K562 (cell line): ENCODE results near the gene OR52B6. TPM values are rescaled to one million over a fixed set of nuclear protein-coding genes. Genes with fewer than 3 reads are reported as not detected.

Source experiments
- ATAC-seq: fragments of 200-7000 bp; cut with Tn5 transposase; 3 replicates; pipeline ENCODE4 v1.9.1; 2020; ENCODE audit warnings: moderate library complexity
- BruUV-seq: library from RNA; stranded (reverse); fragments of 400-500 nt; replicated peaks from 2 replicates; lab custom pipeline; 2021; lab: Mats Ljungman, UMichigan
- CTCF ChIA-PET: fragments of 300-600 bp; formaldehyde crosslinking; extraction: SDS; loops from one replicate; lab custom pipeline; 2021; ENCODE audit warnings: low intra/inter-chr PET ratio; lab: Yijun Ruan, JAX
- POLR2A ChIA-PET: fragments of 300-600, 350-650 bp; sonication (Branson Sonifier 250); formaldehyde crosslinking; extraction: SDS; loops from one replicate; lab custom pipeline; 2021; ENCODE audit warnings: antibody characterized with exemption, inconsistent platforms; lab: Yijun Ruan, JAX
- DNase-seq, 4 experiments: peaks; one replicate each; pipeline versions ENCODE4 v3.0.0 to v3.0.0-alpha.2; 2011 to 2018; ENCODE audit warnings: low spot score in 3 of 4, mixed read lengths in 3 of 4; ENCODE audit errors: extremely low read depth in 1 of 4
- FAIRE-seq: peaks from 2 replicates; lab custom pipeline; 2011; peaks lifted over from hg19 to GRCh38; lab: Jason Lieb, UNC
- H2AFZ ChIP-seq: 2 replicates; pipeline ENCODE4 v1.6.0; 2011; ENCODE audit warnings: low read depth, low read length, control low read depth, inconsistent platforms
- H3K27ac ChIP-seq: fragments of 200-600 bp; 3 replicates; pipeline ENCODE4 v1.8.0; 2011; ENCODE audit warnings: low read depth, mild to moderate bottlenecking, control low read depth, inconsistent platforms, low read length, moderate library complexity, mixed read lengths; ENCODE audit errors: extremely low read depth
- H3K27me3 ChIP-seq, 2 experiments: fragments of 300-600 bp in 1 of 2; 2 replicates in 1 of 2; 3 replicates in 1 of 2; pipeline versions ENCODE4 v1.6.0 to v1.8.0; 2011; ENCODE audit warnings: inconsistent platforms in 2 of 2, low read length in 2 of 2, mild to moderate bottlenecking in 1 of 2, mixed read lengths in 1 of 2, moderate library complexity in 1 of 2; ENCODE audit not compliant: control insufficient read depth in 2 of 2, insufficient read depth in 2 of 2
- H3K36me3 ChIP-seq: fragments of 300-600 bp; 3 replicates; pipeline ENCODE4 v1.8.0; 2011; ENCODE audit warnings: mild to moderate bottlenecking, low read length, inconsistent platforms; ENCODE audit not compliant: control insufficient read depth, insufficient read depth
- H3K4me1 ChIP-seq, 2 experiments: fragments of 200-600 bp in 1 of 2; replicated peaks in 1 of 2; 2 replicates in 1 of 2; 3 replicates in 1 of 2; pipeline versions ENCODE4 v1.5.1 to v1.8.0; 2011; ENCODE audit warnings: inconsistent platforms in 2 of 2, low read length in 2 of 2, mild to moderate bottlenecking in 1 of 2, mixed read lengths in 1 of 2, moderate library complexity in 1 of 2; ENCODE audit not compliant: control insufficient read depth in 2 of 2, insufficient read depth in 2 of 2
- H3K4me2 ChIP-seq: 2 replicates; pipeline ENCODE4 v1.6.1; 2011; ENCODE audit warnings: low read length, control low read depth, inconsistent platforms, mixed read lengths; ENCODE audit not compliant: insufficient read depth
- H3K4me3 ChIP-seq: fragments of 200-600 bp; sonication (generic), shearing (Covaris generic); 2 replicates; pipeline ENCODE4 v1.5.1; 2016; ENCODE audit warnings: control low read depth, inconsistent platforms
- H3K79me2 ChIP-seq: fragments of 200-600 bp; 3 replicates; pipeline ENCODE4 v1.8.0; 2011; ENCODE audit warnings: low read length, inconsistent platforms; ENCODE audit not compliant: control insufficient read depth, insufficient read depth
- H3K9ac ChIP-seq, 2 experiments: 2 replicates each; pipeline versions ENCODE4 v1.6.0 to v1.6.1; 2011; ENCODE audit warnings: low read depth in 2 of 2, low read length in 2 of 2, control low read depth in 1 of 2, inconsistent platforms in 1 of 2, mild to moderate bottlenecking in 1 of 2, mixed read lengths in 1 of 2; ENCODE audit not compliant: insufficient read depth in 1 of 2
- H3K9me1 ChIP-seq: one replicate; pipeline ENCODE4 v1.6.0; 2011; ENCODE audit warnings: inconsistent platforms, mild to moderate bottlenecking, low read length, moderate library complexity; ENCODE audit not compliant: control insufficient read depth, insufficient read depth
- H3K9me3 ChIP-seq: replicated peaks from 2 replicates; pipeline ENCODE4 v1.5.1; 2011; ENCODE audit warnings: low read depth, low read length, inconsistent platforms; ENCODE audit not compliant: control insufficient read depth, insufficient read depth
- H4K20me1 ChIP-seq: replicated peaks from 2 replicates; pipeline ENCODE4 v1.6.1; 2011; ENCODE audit warnings: low read length, inconsistent platforms, mixed read lengths; ENCODE audit not compliant: control insufficient read depth, insufficient read depth
- C11orf30 ChIP-seq: fragments of 450-650 bp; IDR thresholded peaks from 2 replicates; pipeline ENCODE4 v1.6.1; 2016; ENCODE audit warnings: low read depth, mild to moderate bottlenecking
- EP400 ChIP-seq: fragments of 450-650 bp; IDR thresholded peaks from 2 replicates; pipeline ENCODE4 v1.6.1; 2017; ENCODE audit warnings: antibody characterized with exemption, mild to moderate bottlenecking, moderate library complexity
- ETS2 ChIP-seq: IDR thresholded peaks from 2 replicates; pipeline ENCODE4 v1.6.1; 2016; ENCODE audit warnings: borderline replicate concordance, missing genetic modification characterization, mild to moderate bottlenecking, moderate library complexity, missing compliant biosample characterization; ENCODE audit not compliant: poor library complexity, severe bottlenecking
- EWSR1 ChIP-seq: fragments of 450-650 bp; IDR thresholded peaks from 2 replicates; pipeline ENCODE4 v1.6.1; 2018; ENCODE audit warnings: borderline replicate concordance, mild to moderate bottlenecking, low read depth, moderate library complexity; ENCODE audit not compliant: partially characterized antibody
- EZH2 ChIP-seq: IDR thresholded peaks from 2 replicates; pipeline ENCODE4 v1.6.1; 2012; ENCODE audit warnings: low read depth, mild to moderate bottlenecking, inconsistent platforms, low read length, borderline replicate concordance
- FOS ChIP-seq: IDR thresholded peaks from 3 replicates; pipeline ENCODE4 v1.6.1; 2011; ENCODE audit not compliant: insufficient read length; ENCODE audit errors: extremely low read depth
- MAFG ChIP-seq: fragments of 450-650 bp; conservative IDR thresholded peaks from 2 replicates; pipeline ENCODE4 v1.6.1; 2016; ENCODE audit warnings: missing genetic modification characterization, missing compliant biosample characterization
- NFE2L1 ChIP-seq: fragments of 450-650 bp; IDR thresholded peaks from 2 replicates; pipeline ENCODE4 v1.6.1; 2016; ENCODE audit warnings: missing genetic modification characterization, low read depth, mild to moderate bottlenecking, missing compliant biosample characterization, moderate library complexity, borderline replicate concordance
- POLR2A ChIP-seq: fragments of 450-650 bp; conservative IDR thresholded peaks from 2 replicates; pipeline ENCODE4 v1.6.1; 2016
- RB1 ChIP-seq: fragments of 450-650 bp; IDR thresholded peaks from 2 replicates; pipeline ENCODE4 v1.6.1; 2017; ENCODE audit warnings: low read depth, mild to moderate bottlenecking
- ZNF316 ChIP-seq: fragments of 450-650 bp; IDR thresholded peaks from 2 replicates; pipeline ENCODE4 v1.6.1; 2016
- ZNF431 ChIP-seq: sonication (generic); formaldehyde crosslinking; IDR thresholded peaks from 2 replicates; pipeline ENCODE4 v1.8.0; 2022; ENCODE audit warnings: mild to moderate bottlenecking, missing genetic modification reagents
- in situ Hi-C: fragments of 300-500 bp; cut with MboI; formaldehyde crosslinking; loops from 4 replicates; pipeline ENCODE4 v1.15.0; 2018; ENCODE audit warnings: inconsistent platforms, mixed read lengths
- intact Hi-C: fragments of 100-400 bp; cut with micrococcal nuclease; formaldehyde crosslinking; loops from 2 replicates; pipeline ENCODE4 v1.14.2; 2022
- polyA plus RNA-seq, 8 experiments: library from polyadenylated mRNA; depleted of rRNA in 4 of 8; stranded (reverse) in 5 of 8; unstranded in 3 of 8; fragments of >200 nt; fragmentation: Nextera tagmentation in 2 of 8; fragmentation: Illumina TruSeq in 1 of 8; extraction: Ambion mirVana in 2 of 8; extraction: Trizol in 1 of 8; gene quantifications; 2 replicates each; pipeline versions ENCODE4 v1.2.1 to v1.2.3, GENCODE V29; 2011 to 2014; ENCODE audit warnings: inconsistent platforms in 1 of 8, missing spikeins in 1 of 8
- total RNA-seq, 7 experiments: library from RNA; depleted of rRNA in 6 of 7; stranded (reverse); fragments of >200 nt in 6 of 7; fragmentation: Illumina TruSeq in 2 of 7; extraction: Trizol in 2 of 7; gene quantifications; 2 replicates each; pipeline versions ENCODE4 v1.2.1 to v1.2.3, GENCODE V29; 2011 to 2021; ENCODE audit warnings: low replicate concordance in 1 of 7
- TF ChIP-seq, protein P1 (sequence below): fragments of 450-650 bp; IDR thresholded peaks from 2 replicates; pipeline ENCODE4 v1.6.1; 2016; ENCODE audit warnings: low read depth, mild to moderate bottlenecking, moderate library complexity
- TF ChIP-seq, protein P2 (sequence below): fragments of 450-650 bp; conservative IDR thresholded peaks from 2 replicates; pipeline ENCODE4 v1.6.1; 2016; ENCODE audit warnings: missing genetic modification characterization, low read depth, mild to moderate bottlenecking, control low read depth, missing compliant biosample characterization
- TF ChIP-seq, protein P3 (sequence below): IDR thresholded peaks from 2 replicates; pipeline ENCODE4 v1.6.1; 2012; ENCODE audit warnings: low read depth, low read length, improper control_type of control experiment, borderline replicate concordance

The OR52B6 gene
- total and polyA plus RNA-seq, 9 of the 15 experiments (the other 6 are each of a cell fraction or from before 2014, with no cell fraction given): not detected

DNA sequence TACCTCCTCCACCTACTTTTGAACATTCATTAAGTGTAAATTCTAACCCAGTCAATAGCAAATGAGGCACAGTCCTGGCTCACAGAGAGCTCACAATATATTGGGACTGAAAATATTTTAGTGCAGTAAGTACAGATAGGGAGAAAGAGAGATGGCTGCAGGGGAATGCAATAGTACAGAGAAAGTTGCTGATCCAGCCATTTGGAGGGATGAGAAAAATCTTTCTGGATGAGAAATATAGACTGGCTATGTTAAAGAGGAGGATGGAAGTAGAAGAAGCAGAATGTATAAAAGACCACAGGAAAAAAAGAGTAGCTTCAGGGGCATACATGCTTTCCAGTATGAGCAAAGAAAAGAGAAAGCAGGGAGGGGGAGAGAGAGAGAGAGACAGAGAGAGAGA lies 3.6 kb upstream of the OR52B6 start:
- no peak overlapping the region for H2AFZ ChIP-seq
- no peaks in the 10 kb centered on the region for H3K9me3 ChIP-seq
- ATAC-seq (no peak), DNase-seq (no peak), FAIRE-seq (no peak)
- POLR2A ChIA-PET: no interaction called here
- H3K79me2 ChIP-seq: no peaks in the 10 kb centered on the region
- intact Hi-C loops: loop anchor here (10.0 kb wide), 1 partner anchor 62 kb away; the partner anchor contains the start of gene UBQLNL
- no peak overlapping the region for H3K4me3 ChIP-seq
- H3K36me3 ChIP-seq: no peaks in the 10 kb centered on the region
- no peak overlapping the region for H3K9ac ChIP-seq
- H4K20me1 ChIP-seq: no peaks in the 10 kb centered on the region
- no peaks in the 10 kb centered on the region for H3K27me3 ChIP-seq
- H3K4me2 ChIP-seq: no peak overlapping the region
- no peak overlapping the region for H3K27ac ChIP-seq
- TF ChIP-seq, protein P1, sequence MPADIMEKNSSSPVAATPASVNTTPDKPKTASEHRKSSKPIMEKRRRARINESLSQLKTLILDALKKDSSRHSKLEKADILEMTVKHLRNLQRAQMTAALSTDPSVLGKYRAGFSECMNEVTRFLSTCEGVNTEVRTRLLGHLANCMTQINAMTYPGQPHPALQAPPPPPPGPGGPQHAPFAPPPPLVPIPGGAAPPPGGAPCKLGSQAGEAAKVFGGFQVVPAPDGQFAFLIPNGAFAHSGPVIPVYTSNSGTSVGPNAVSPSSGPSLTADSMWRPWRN: no peak
- TF ChIP-seq ETS2 (no peak), ZNF316 (peak; percentile 74), NFE2L1 (tag) (no peak), POLR2A (no peak), EZH2 (no peak), EP400 (no peak), RB1 (no peak), EWSR1 (no peak), ZNF431 (CRISPR knock-in tag) (no peak), FOS (no peak), C11orf30 (peak; percentile 58), MAFG (tag) (peak; percentile 25; the same call in 1 of the 2 replicates)
- TF ChIP-seq, protein P2, sequence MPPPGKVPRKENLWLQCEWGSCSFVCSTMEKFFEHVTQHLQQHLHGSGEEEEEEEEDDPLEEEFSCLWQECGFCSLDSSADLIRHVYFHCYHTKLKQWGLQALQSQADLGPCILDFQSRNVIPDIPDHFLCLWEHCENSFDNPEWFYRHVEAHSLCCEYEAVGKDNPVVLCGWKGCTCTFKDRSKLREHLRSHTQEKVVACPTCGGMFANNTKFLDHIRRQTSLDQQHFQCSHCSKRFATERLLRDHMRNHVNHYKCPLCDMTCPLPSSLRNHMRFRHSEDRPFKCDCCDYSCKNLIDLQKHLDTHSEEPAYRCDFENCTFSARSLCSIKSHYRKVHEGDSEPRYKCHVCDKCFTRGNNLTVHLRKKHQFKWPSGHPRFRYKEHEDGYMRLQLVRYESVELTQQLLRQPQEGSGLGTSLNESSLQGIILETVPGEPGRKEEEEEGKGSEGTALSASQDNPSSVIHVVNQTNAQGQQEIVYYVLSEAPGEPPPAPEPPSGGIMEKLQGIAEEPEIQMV (tag): no peak
- TF ChIP-seq, protein P3, sequence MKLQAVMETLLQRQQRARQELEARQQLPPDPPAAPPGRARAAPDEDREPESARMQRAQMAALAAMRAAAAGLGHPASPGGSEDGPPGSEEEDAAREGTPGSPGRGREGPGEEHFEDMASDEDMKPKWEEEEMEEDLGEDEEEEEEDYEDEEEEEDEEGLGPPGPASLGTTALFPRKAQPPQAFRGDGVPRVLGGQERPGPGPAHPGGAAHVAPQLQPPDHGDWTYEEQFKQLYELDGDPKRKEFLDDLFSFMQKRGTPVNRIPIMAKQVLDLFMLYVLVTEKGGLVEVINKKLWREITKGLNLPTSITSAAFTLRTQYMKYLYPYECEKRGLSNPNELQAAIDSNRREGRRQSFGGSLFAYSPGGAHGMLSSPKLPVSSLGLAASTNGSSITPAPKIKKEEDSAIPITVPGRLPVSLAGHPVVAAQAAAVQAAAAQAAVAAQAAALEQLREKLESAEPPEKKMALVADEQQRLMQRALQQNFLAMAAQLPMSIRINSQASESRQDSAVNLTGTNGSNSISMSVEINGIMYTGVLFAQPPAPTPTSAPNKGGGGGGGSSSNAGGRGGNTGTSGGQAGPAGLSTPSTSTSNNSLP: no peak
- TF ChIP-seq, all 486 proteins: peak for 3
- CTCF ChIA-PET: no interaction called here
- Histone ChIP-seq H3K4me1 (peaks cover 11 to 13% of the 10 kb centered on the region in 2 experiments; a peak in 2 of 5 replicates), H3K9me1 (no peaks in the 10 kb centered on the region)
- in situ Hi-C loops: no loop called here
- BruUV-seq: no TSS peak
